ENCODE results near the gene CDK5RAP1. TPM values are rescaled to one million over a fixed set of nuclear protein-coding genes. Genes with fewer than 3 reads are reported as not detected.
"Not testable (repeated sequence)": the region's sequence is repeated elsewhere in the genome, so short reads cannot be mapped to it uniquely, and the experiment has no call there.

The CDK5RAP1 gene
- total RNA-seq, 2 donors from 2014 or later: 26.2 to 26.3 TPM

DNA sequence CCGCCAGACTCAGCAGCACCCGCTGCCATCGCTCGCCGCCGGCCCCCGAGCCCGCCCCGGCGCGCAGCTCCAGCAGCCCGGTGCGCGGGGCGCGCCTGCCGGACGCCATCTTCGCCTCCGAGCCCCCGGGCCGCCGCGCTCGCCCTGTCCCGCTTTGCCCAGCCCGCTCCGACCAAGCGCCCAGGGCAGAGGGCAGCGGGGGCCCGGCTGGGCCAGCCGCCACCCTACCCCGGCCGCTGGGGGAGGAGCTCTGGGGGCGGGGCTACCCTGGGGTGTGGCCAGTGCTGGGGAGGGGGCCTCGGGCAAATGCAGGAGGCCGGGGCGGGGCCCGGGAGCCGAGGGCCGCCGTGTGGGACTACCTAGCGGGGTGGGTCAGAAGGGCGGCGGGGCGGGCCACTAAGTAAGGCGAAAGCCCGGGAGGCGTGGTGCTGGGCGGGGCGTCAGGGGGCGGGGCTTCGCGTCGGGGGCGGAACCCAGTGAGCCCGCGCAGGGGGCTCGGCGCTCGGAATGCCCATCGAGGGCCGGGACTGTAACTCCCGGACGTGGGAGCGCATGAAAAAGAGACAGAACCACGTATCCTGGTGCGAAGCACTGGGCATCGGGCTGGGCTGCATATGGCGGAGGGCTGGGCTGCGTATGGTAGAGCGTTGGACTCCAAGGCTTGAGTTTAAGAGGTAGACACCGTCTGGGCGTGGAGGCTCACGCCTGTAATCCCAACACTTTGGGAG lies 42.4 kb upstream of the CDK5RAP1 start, which contains the start of gene SNTA1:
TSS of gene SNTA1 (minus strand) at position 252 of the 728 bp plus-strand sequence. CDS start at position 109, 143 bp downstream.
- H3K4me3 ChIP-seq: peak within 1 kb of the TSS; percentile 89
- peaks cover 15 to 35% of the 10 kb centered on the region in 2 donors for H3K4me1 ChIP-seq (ENCODE audit: control insufficient read depth in 1 of 2, low read depth in 2 of 2)
- TF ChIP-seq, protein P1, sequence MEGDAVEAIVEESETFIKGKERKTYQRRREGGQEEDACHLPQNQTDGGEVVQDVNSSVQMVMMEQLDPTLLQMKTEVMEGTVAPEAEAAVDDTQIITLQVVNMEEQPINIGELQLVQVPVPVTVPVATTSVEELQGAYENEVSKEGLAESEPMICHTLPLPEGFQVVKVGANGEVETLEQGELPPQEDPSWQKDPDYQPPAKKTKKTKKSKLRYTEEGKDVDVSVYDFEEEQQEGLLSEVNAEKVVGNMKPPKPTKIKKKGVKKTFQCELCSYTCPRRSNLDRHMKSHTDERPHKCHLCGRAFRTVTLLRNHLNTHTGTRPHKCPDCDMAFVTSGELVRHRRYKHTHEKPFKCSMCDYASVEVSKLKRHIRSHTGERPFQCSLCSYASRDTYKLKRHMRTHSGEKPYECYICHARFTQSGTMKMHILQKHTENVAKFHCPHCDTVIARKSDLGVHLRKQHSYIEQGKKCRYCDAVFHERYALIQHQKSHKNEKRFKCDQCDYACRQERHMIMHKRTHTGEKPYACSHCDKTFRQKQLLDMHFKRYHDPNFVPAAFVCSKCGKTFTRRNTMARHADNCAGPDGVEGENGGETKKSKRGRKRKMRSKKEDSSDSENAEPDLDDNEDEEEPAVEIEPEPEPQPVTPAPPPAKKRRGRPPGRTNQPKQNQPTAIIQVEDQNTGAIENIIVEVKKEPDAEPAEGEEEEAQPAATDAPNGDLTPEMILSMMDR (IDR thresholded peaks at IDR 0.05): no peak
- no peaks in the 10 kb centered on the region for H3K27me3 ChIP-seq (replicated peaks; ENCODE audit: insufficient read depth)
- ATAC-seq (ENCODE audit: insufficient number of reproducible peaks, low FRiP score, low read depth) (peak; percentile 78), DNase-seq (ENCODE audit: low spot score) (peak; percentile 79)
- H3K9me3 ChIP-seq: no peaks in the 10 kb centered on the region
- no peaks in the 10 kb centered on the region for H3K36me3 ChIP-seq
- peak within 1 kb of the TSS; percentile 85 to 90 for H3K27ac ChIP-seq

- Histone ChIP-seq H3K27ac (peak overlapping the region; percentile 85 to 90), H3K9me3 (no peaks in the 10 kb centered on the region), H3K4me3 (peak overlapping the region; percentile 89), H3K36me3 (peaks cover 2% of the 10 kb centered on the region), H3K27me3 (replicated peaks; ENCODE audit: insufficient read depth) (no peaks in the 10 kb centered on the region), H3K4me1 (ENCODE audit: control insufficient read depth in 1 of 2, low read depth in 2 of 2) (peaks cover 18 to 41% of the 10 kb centered on the region in 2 donors)
- TF ChIP-seq, protein P1 (IDR thresholded peaks at IDR 0.05): no peak
- ATAC-seq (ENCODE audit: insufficient number of reproducible peaks, low FRiP score, low read depth): peak; percentile 7
- DNase-seq (ENCODE audit: low spot score): no peak
Observed at GRCh38 chr20:33443006-33443511, 41.7 kb upstream of the CDK5RAP1 start.

DNA sequence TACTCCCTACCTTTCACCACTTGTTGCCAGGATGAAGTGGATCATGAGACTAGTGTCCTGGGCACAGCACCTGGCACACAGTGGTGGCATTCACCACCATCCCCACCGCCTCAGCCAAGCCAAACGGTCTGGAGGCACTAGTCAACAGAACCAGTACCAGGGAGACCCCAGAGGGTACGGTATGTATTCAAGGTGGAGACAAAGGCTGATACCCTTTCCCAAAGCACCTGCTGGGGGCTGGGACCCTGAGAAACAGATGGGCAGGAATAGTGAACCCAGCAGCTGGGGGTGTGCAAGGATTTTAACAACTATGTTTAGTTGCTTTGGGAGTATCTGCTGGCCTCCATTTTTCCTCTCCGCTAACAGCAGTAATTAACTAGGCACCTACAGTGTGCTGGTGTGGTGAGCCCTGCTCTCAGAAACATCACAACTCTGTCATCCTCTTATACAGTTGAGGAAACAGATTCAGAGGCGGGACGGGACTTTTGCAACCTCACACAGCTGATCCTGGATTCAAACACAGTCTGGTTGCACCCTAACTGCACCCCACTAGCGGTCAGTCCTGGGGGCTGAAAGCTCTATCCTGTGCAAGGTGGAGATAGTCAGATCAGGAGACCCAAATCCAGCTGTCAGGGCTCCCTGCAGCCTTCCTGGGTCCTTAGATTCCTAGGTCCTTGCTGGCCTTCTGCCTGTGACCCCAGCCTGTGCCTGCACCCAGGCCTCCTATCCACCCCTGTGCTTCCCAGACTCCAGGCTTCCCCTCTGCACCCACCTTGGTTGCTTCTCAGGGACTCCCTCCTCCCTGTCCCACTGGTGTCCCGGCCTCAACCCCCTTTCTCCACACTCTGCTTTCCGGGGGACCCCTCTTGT lies 41.1 kb upstream of the CDK5RAP1 start:
- Histone ChIP-seq H3K27me3 (replicated peaks; ENCODE audit: insufficient read depth) (no peaks in the 10 kb centered on the region), H3K4me1 (ENCODE audit: control insufficient read depth in 1 of 2, low read depth in 2 of 2) (peaks cover 24 to 48% of the 10 kb centered on the region in 2 donors), H3K27ac (peak overlapping the region; percentile 85 to 90), H3K4me3 (peak overlapping the region; percentile 89), H3K9me3 (no peaks in the 10 kb centered on the region), H3K36me3 (peaks cover 3% of the 10 kb centered on the region)
- TF ChIP-seq, protein P1 (IDR thresholded peaks at IDR 0.05): no peak
- no peak for DNase-seq (ENCODE audit: low spot score)
- ATAC-seq (ENCODE audit: insufficient number of reproducible peaks, low FRiP score, low read depth): no peak

- no peaks in the 10 kb centered on the region for H3K9me3 ChIP-seq
- peak overlapping the region; percentile 85 to 90 for H3K27ac ChIP-seq
- ATAC-seq (ENCODE audit: insufficient number of reproducible peaks, low FRiP score, low read depth) (no peak), DNase-seq (ENCODE audit: low spot score) (no peak)
- peaks cover 3% of the 10 kb centered on the region for H3K36me3 ChIP-seq
- peak overlapping the region; percentile 89 for H3K4me3 ChIP-seq
- TF ChIP-seq, protein P1 (IDR thresholded peaks at IDR 0.05): no peak
- no peaks in the 10 kb centered on the region for H3K27me3 ChIP-seq (replicated peaks; ENCODE audit: insufficient read depth)
- H3K4me1 ChIP-seq (ENCODE audit: control insufficient read depth in 1 of 2, low read depth in 2 of 2): peaks cover 24 to 48% of the 10 kb centered on the region in 2 donors
Observed at GRCh38 chr20:33441142-33441955, 40.0 kb upstream of the CDK5RAP1 start.

GRCh38 chr20:33440562-33440961 lies 39.2 kb upstream of the CDK5RAP1 start:
- DNase-seq (ENCODE audit: low spot score); ATAC-seq (ENCODE audit: insufficient number of reproducible peaks, low FRiP score, low read depth); H3K4me3 ChIP-seq; H3K36me3 ChIP-seq; H3K27me3 ChIP-seq (replicated peaks; ENCODE audit: insufficient read depth); H3K9me3 ChIP-seq: not testable (repeated sequence)
- peaks cover 24 to 48% of the 10 kb centered on the region in 2 donors for H3K4me1 ChIP-seq (ENCODE audit: control insufficient read depth in 1 of 2, low read depth in 2 of 2)
- H3K27ac ChIP-seq: peak overlapping the region; percentile 85 to 90

Measured in thoracic aorta (tissue), 2 donors.